ENCODE measurements around the gene ZC3H11A.
"Not testable (repeated sequence)": the region's sequence is repeated elsewhere in the genome, so short reads cannot be mapped to it uniquely, and the experiment has no call there.

ZC3H11A gene

DNA sequence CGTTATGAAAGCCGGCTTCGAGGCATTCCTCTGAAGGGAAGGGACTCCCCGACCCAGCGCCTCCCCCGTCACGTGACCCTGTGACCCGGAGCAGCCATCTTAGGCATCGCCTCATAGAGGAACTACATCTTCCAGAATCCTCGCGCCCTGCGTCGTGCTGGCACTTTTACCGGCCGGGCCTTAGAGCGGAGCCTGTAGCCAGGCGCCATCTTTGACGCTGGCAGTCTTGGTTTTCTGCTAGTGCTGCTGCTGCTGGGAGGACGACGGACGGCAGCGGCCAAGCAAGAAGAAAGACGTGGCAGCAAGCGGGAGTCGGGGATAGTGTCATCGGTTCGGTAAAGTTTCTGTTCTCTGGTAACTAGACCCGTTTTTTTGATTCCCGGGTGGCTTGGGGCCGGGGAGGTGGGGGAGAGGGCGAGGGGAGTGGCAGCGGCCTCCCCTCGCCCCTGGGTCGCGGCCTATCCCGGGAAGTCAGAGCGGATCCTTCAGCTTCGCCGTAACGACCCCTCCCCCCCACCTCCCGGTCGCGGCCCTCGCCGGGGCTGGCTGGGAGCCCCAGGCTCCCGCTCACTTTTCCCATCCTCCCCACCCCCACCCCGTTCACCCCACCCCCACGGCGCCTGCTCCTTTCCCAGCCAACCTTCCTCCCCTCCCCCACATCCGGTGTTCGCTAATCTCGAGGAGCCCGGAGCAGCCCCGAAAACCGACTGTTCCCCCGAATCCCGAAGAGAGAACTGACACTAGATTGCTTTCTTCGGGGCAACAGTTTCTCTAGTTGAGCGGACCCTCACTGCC is at the start of gene ZC3H11A, which contains the start of gene ZBED6:
TSS of gene ZC3H11A (plus strand) at position 183 of the 795 bp plus-strand sequence. CDS start 21,448 bp downstream, outside the sequence.
TSS of gene ZBED6 (plus strand) at position 183 of the 795 bp plus-strand sequence. CDS start 1,900 bp downstream, outside the sequence.
- peak; percentile 92 to 93 for DNase-seq

DNA sequence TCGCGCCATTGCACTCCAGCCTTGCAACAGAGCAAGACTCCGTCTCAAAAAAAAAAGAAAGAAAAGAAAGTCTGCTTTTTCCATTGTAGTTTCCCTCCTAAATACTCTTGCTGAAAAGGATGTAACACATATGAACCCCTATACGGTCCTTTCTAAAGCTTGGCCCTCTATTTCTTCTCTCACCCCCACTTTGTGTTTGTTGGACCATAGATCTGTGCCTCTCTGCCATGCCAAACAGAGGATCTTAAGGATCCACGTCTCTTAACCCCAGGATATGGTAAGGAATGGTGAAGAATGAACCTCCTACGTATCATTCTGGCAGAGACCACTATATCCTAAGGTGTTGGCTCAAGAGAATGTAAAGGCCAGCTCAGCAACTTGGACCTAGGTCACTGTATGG is 49.1 kb upstream of the ZC3H11A start:
- no peak for DNase-seq

DNA sequence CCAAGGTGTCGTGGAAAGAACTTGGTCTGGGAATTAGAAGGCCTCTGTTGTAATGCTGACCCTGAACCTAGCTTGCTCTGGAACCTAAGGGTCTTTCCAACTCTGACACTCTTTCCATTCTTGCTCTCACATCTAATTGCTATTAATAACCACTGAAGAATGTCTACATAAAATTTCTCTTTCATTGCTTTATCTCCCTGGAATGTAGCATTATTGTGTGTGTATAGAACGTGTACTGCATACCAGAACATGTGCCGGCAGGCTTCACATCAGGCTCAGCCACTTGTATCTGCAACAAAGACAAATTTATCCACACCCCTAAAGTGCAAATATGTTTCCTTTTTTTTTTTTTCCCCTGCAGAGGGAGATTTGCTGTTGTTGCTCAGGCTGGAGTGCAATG is 44.4 kb upstream of the ZC3H11A start:
- no peak for DNase-seq

DNA sequence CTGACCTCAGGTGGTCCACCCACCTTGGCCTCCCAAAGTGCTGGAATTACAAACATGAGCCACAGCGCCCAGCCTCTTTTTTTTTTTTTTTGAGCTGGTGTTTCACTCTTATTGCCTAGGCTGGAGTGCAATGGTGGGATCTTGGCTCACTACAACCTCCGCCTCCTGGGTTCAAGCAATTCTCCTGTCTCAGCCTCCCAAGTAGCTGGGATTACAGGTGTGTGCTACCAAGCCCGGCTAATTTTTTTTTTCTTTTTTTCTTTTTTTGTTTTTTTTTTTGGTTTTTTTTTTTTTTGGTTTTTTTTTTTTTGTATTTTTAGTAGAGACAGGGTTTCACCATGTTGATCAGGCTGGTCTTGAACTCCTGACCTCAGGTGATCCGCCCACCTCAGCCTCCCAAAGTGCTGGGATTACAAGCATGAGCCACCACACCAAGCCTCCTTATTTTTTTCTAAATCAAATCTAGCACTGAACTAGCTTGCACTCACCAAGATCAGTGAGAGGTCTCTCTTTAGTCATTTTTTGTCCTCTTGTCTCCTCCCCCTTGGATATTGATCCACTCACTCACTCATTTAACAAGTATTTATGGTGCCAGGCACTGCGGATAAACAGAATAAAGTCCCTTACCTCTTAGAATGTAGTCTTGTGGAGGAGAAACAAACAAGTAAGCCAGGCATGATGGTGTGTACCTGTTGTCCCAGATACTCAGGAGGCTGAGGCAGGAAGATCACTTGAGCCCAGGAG is 43.6 kb upstream of the ZC3H11A start:
- not testable (repeated sequence) for DNase-seq

DNA sequence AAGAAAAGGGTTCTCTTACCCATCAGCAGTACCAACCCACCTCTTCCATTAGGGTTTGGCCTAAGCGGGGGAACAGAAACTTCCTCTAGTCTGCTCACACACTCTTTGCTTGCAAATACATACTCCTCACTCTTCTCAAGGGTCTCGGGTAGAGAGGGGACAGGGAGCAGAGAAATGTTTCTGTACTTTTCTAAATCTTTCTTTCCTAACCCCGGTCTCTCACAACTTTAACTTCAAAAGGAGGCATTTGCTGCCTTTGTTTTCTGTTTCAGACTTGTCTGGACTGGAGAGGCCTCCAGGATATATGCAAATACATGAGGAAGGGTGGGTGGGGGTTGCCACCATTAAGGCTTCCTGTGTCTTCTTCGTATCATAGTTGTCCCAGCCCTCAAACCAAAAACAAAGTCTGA is 41.0 kb upstream of the ZC3H11A start:
- no peak for DNase-seq

DNA sequence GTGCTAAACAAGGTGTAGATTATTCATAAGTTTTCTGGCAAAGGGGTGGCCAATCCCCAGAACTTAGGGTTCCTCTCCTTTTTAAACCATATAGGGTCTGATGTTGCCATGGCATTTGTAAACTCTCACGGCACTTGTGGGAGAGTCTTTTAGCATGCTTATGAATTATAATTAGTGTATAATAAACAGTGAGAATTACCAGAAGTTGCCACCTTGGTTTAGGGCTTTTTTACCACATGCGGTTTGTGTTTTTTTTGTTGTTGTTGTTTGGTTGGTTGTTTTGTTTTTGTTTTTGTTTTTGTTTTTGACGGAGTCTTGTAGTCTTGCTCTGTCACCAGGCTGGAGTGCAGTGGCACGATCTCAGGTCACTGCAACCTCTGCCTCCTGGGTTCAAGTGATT is 39.4 kb upstream of the ZC3H11A start:
- DNase-seq: no peak

DNA sequence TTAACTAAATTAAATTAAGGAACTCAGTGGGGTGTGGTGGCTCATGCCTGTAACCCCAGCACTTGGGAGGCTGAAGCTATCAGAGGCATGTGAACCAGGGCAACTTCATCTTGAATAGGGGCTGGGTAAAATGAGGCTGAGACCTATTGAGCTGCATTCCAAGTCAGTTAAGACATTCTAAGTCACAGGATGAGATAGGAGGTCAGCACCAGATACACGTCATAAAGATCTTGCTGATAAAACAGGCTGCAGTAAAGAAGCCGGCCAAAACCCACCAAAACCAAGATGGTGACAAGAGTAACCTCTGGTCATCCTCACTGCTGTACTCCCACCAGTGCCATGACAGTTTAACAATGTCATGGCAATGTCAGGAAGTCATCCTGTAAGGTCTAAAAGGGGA is 36.7 kb upstream of the ZC3H11A start:
- not testable (repeated sequence) for DNase-seq

DNA sequence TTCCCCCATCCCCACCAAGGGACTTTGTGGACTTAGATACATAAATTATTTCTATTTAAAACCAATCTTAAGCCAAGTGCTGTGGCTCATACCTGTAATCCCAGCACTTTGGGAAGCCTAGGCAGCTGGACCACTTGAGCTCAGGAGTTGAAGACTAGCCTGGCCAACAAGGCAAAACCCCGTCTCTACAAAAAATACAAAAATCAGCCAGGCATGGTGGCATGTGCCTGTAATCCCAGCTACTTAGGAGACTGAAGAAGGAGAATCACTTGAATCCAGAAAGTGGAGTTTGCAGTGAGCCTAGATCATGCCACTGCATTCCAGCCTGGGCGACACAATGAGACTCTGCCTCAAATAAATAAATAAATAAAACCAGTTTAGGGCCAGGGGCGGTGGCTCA is 34.9 kb upstream of the ZC3H11A start:
- DNase-seq: no peak

DNA sequence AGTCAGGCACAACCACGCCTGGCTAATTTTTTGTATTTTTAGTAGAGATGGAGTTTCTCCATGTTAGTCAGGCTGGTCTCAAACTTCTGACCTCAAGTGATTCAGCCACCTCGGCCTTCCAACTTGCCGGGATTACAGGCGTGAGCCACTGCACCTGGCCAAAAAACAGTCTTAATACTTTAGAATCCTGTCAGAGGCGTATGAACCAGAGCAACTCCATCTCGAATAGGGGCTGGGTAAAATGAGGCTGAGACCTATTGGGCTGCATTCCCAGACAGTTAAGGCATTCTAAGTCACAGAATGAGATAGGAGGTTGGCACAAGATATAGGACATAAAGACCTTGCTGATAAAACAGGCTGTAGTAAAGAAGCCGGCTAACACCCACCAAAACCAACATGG is 33.5 kb upstream of the ZC3H11A start:
- DNase-seq: not testable (repeated sequence)

DNA sequence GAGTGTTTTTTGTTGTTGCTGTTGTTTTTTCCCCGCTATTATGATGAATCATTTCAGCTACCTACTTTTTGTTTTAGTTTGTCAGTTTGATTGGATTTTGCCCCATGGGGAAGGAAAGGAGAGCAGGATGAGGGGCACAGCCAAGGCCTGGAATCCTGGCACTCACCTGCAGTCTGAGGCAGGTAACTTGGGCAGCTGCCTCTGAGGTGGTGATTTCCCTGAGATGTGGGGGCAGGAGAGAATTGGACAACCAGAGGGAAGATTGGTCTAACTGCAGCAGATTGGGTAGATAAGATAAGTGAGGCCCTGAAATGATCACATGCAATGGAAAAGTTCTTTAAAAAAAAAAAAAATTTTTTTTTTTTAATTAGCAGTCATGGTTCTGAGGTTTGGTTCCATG is 31.9 kb upstream of the ZC3H11A start:
- DNase-seq: no peak

DNA sequence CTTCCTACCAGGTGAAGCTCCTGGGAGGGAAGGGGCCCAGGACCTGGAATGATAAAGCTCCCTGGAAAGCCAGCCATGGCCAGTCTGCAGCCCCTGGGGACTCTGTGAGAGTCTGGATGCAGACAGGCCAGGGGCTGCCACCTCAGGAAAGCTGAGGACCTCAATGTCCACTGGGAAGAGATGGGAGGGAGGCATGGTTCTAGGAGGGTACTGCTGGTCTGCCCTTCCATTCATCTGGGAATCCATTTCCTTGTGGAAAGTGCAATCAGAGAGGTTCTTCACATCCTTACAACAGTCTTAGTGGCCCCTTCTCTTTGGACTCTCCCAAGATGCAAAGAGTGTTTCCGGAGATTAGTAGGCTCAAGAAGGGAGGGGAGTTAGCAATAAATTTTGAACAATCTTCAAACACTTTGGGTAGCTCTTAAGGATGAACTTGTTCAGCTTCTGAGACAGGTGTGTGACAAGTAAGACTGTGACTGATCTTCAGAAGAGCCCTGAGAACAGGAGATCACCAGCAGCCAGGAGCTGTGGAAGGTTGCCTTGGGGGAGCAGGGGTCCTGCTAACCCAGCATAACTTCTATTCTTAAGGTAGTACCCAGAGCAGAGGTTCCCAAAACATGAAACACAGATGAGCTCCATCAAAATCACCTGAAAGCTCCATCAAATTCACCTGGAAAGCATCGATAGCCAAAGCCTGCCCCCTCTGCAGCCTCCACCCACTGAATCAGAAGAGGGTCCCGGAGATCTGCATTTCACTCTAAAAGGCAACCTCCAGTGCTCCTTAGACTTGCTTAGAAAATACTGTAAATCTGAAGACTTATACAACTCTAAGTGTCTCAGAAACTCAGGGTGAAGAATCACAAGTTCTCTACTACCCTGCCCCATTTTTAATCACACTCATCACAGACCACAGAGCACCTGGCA is 31.1 kb upstream of the ZC3H11A start:
- DNase-seq: no peak

DNA sequence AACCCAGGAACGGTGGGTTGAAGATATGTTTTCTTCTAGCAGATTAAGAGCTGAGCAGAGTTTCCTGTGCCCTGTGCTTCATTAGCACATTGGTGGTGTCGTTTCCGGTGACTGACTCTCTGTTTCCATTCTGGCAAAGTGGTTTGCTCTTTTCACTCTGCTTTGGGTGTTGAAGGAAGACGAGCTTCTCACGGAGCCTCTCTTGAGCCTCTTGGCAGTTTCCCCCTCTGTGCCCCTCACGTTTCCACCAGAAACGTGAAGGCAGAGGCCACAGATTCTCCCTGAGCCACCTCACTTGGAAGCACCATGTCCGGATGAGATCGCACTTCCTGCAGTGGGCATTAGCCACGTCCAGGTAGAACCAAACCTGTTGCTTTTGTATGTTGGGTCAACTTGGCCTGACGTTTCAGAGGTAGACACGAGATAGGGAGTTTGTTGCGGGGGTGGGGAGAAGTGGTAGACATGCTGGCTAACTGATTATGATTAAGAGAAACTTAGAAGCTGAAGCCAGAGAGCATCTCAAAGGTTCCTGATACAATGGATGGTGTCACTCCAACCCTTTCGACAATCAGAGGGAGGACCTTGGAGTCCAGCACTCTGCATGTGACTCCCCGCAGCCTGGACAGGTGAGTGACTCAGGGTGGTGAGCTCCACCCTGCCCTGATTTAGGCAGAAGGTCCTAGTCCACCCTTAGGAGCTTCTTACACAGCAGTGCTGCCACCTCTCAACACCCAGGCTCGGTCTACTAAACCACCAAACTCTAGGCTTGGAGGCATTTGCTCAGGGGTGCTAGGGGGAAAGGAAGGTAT is 30.2 kb upstream of the ZC3H11A start, which contains the start of gene LAX1:
TSS of gene LAX1 (plus strand) at position 155 of the 809 bp plus-strand sequence. CDS start at position 538, 383 bp downstream.
- DNase-seq: no peak

DNA sequence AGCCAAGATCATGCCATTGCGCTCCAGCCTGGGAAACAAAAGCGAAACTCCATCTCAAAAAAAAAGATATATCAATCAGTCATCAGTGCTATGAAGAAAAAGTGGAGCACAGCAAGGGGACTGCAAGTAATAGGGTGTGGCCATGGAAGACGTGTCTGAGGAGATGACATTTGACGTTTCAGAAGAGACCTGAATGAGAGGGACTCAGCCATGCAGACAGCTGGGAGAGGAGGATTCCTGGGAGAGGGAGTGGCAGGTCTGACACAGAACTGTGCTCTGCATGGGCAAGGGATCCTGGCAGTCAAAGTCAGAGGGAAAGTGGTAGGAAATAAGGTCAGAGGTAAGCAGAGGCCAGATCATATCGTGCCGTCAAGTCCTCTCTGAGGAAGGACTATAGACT is 27.2 kb upstream of the ZC3H11A start:
- no peak for DNase-seq

DNA sequence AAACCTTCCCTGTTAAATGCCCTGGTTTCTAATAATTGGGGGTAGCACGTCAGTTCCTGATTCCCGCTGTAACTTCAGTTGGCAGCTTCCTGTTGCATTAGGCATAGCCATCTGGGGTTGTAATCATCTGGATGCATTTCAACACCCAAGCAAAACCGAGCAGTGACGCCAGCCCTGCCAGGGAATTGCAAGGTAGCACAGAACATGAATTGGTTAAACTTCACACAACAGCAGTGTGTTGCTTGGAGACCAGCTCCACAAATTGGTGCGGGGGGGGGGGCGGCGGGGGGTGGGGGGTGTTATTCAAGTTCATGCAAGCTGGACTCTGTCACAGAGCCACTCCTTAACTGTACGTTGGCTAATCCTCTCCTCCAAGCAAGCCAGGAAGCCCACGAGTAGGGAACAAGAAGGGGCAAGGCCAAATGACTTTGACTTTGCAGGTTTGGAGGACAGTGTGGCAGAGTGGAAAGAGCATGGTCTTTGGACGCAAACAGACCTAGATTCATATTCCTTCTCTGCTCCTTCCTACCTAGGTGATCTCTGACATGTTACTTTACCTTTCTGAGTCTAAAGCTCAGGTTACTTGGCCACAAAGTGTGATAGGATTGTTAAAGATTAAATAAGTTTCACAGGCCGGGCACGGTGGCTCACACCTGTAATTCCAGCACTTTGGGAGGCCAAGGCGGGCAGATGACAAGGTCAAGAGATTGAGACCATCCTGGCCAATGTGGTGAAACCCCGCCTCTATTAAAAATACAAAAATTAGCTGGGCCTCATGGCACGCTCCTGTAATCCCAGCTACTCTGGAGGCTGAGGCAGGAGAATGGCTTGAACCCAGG is 25.7 kb upstream of the ZC3H11A start:
- DNase-seq: no peak

DNA sequence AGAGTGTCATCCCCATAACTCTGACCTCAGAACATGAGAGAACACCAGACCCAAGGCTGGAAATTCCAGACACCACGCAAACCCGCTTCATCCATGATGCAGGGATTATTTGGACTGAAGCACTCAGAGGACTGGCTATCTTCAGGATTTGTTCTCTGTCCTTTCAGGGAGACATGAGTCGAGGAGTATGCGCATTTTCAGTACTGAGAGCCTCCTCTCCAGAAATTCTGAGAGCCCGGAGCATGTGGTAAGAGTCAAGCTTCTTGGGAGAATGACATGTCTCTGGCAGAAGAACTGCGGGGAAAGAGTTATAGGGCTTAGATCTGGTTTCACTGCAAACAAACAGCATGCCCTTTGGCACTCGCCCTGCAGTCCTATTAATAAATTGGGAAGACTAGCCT is 23.5 kb upstream of the ZC3H11A start:
- DNase-seq: no peak

DNA sequence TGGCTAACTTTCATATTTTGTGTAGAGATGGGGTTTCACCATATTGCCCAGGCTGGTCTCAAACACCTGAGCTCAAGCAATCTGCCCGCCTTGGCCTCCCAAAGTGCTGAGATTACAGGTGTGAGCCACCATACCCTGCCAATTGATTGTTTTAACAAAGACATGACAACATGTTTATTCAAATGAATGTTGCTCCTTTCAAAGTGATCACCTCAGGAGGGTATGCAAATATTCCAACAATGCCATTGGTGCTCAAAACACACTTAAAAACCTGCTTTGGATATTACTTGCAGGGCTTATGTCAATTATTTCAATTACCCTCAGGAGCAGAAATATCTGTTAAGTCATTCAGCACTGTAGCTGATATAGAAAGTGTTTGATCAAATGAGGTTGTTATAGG is 22.6 kb upstream of the ZC3H11A start:
- no peak for DNase-seq

DNA sequence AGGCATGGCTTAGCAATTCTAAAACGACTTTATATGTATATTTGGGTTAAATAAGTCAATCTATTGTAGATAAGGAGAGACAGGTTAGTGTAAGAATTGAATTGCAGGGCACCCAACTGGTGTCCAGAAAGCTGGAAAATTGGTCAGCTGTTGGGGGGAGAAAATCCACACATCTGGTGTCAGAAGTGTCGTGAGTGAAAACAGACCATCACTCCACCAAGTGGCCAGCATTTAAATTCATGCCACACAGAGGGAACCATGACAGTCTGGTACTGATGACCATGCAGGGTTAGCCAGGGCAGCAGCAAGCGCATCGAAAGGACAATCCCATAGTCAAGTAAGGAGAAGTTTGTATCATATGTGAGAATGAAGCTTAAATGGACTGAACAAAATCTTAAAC is 18.8 kb upstream of the ZC3H11A start:
- no peak for DNase-seq

DNA sequence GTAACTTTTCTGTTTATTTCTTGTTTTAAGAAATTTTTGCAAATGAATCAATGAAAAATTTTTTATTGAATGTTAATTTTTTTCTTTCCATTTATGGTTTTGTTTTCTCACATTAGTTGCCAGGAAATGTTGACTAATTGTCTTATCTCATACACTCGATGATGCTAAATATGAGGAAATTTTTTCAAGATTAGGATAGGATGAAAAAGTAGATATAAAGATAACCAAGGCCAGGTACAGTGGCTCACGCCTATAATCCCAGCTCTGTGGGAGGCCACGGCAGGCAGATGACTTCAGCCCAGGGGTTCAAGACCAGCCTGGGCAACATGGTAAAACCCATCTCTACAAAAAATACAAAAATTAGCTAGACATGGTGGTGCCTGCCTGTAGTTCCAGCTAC is 17.8 kb upstream of the ZC3H11A start:
- no peak for DNase-seq

DNA sequence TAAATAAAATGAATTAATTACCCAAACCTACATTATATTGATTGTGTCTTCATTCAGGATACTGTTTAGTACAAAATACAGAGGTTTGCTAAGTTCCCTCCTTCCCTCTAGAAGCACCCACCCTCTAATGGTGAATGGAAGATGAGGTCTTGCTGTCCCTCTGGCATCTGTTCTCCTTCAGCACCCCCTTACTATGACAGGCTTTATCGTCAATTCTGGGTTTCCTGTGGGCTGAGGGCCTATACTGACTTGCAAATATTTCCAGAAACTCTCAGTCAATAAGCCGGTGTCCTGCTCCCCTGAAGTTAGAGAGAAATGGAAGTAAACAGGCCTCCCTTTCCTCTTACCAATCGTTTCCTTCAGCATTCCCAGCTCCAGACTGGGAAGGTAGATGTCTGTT is 17.3 kb upstream of the ZC3H11A start:
- DNase-seq: no peak

DNA sequence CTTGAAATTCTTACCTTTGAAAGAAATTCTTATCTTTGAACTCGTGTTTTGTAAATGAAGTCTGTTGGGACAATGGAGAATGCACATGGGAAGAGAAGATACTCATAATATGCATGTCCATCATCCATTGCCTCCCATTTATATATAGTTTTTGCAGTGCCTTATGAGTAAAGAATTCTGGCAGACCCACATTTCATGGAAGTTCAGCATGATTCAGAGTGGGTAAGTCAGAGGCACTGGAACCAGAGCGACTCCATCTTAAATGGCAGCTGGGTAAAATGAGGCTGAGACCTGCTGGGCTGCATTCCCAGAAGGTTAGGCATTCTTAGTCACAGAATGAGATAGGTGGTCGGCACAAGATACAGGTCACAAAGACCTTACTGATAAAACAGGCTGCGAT is 16.6 kb upstream of the ZC3H11A start:
- no peak for DNase-seq

DNA sequence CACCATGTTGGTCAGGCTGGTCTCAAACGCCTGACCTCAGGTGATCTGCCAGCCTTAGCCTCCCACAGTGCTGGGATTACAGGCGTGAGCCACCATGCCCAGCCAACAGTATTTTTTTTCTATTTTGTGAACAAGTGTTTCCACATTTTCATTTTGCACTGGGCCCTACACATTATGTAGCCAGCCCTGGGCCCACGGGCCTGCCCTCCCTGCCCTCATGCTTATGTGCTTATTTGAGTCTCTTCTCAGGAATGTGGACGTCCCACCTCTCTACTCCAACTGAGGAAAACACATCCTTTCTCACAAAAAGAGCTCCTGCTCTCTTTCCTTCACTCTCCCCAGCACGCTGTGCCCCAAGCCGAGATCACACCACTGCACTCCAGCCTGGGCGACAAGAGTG is 13.5 kb upstream of the ZC3H11A start:
- DNase-seq: no peak

Data from NCI-H1930 (cell line).